ENCODE data around the gene PRRX2. TPM values are rescaled to one million over a fixed set of nuclear protein-coding genes. Genes with fewer than 3 reads are reported as not detected.

The PRRX2 gene
- total and polyA plus RNA-seq, 9 of the 15 experiments (the other 6 are each of a cell fraction or from before 2014, with no cell fraction given), result 0.21 TPM; not detected in 8

GRCh38 chr9:129641750-129642585 is 23.5 kb upstream of the PRRX2 start, which contains the start of gene ASB6 (continued):
- TF ChIP-seq LARP7 (IDR thresholded peaks at IDR 0.05) (no peak), TRIM28 (IDR thresholded peaks at IDR 0.05) (no peak), ZFPM2 (CRISPR knock-in tag; IDR thresholded peaks at IDR 0.05) (no peak), PKNOX1 (IDR thresholded peaks at IDR 0.05) (peak; percentile 51), ZBTB5 (IDR thresholded peaks at IDR 0.05) (peak; percentile 94), ZNF780A (CRISPR knock-in tag; IDR thresholded peaks at IDR 0.05) (no peak), ZNF592 (IDR thresholded peaks at IDR 0.05) (peak; percentile 60), KDM1A (IDR thresholded peaks at IDR 0.05) (no peak), JUNB (CRISPR knock-in tag; conservative IDR thresholded peaks at IDR 0.05) (no peak), PYGO2 (tag; IDR thresholded peaks at IDR 0.05) (no peak), RFX1 (IDR thresholded peaks at IDR 0.05) (no peak), THAP7 (CRISPR knock-in tag; IDR thresholded peaks at IDR 0.05) (no peak), NFIX (CRISPR knock-in tag; IDR thresholded peaks at IDR 0.05; ENCODE audit: low read depth) (no peak), HNRNPLL (IDR thresholded peaks at IDR 0.05; ENCODE audit: low read depth, low read length, poor library complexity, severe bottlenecking) (peak; percentile 24), E2F6 (IDR thresholded peaks at IDR 0.05; ENCODE audit: borderline replicate concordance in 1 of 2, extremely low read depth in 1 of 2, insufficient read depth in 1 of 2, insufficient read length in 1 of 2, low read depth in 1 of 2, low read length in 1 of 2, poor library complexity in 1 of 2, severe bottlenecking in 1 of 2) (peak in 1 of 2 experiments; percentile 33), CGGBP1 (CRISPR knock-in tag; IDR thresholded peaks at IDR 0.05) (no peak), KAT8 (IDR thresholded peaks at IDR 0.05; ENCODE audit: low read depth) (no peak), HDAC1 (IDR thresholded peaks at IDR 0.05) (peak in 1 of 2 experiments; percentile 68; a peak in 1 of 4 replicates)

Measured in K562 (cell line).